ENCODE data around the gene ARID4B. TPM values are rescaled to one million over a fixed set of nuclear protein-coding genes. Genes with fewer than 3 reads are reported as not detected.
"Not testable (repeated sequence)": the region's sequence is repeated elsewhere in the genome, so short reads cannot be mapped to it uniquely, and the experiment has no call there.

The ARID4B gene
- total RNA-seq, 3 donors from 2014 or later = 25.9 to 40.5 (median 37.3) TPM

- no peak for TF ChIP-seq CTCF (IDR thresholded peaks at IDR 0.05)
- Histone ChIP-seq H3K36me3 (ENCODE audit: low read depth) (no peaks in the 10 kb centered on the region), H3K9me3 (no peaks in the 10 kb centered on the region), H3K4me1 (ENCODE audit: low read depth) (peaks cover 8% of the 10 kb centered on the region), H3K4me3 (no peak overlapping the region)
- no peak for ATAC-seq
- no peak for DNase-seq
- intact Hi-C loops (cut with DNase I, micrococcal nuclease) = no loop called here
Observed at GRCh38 chr1:235277709-235278108, 50.3 kb downstream of the ARID4B start.

GRCh38 chr1:235275836-235276235, 52.1 kb downstream of the ARID4B start:
- no peak for DNase-seq
- no peak for TF ChIP-seq CTCF (IDR thresholded peaks at IDR 0.05)
- H3K9me3 ChIP-seq = no peaks in the 10 kb centered on the region
- no peak for ATAC-seq
- no peaks in the 10 kb centered on the region for H3K36me3 ChIP-seq (ENCODE audit: low read depth)
- no peak overlapping the region for H3K4me3 ChIP-seq
- intact Hi-C loops (cut with DNase I, micrococcal nuclease) = no loop called here
- H3K4me1 ChIP-seq (ENCODE audit: low read depth) = peaks cover 8% of the 10 kb centered on the region

GRCh38 chr1:235275223-235275622, 52.8 kb downstream of the ARID4B start:
- DNase-seq (no peak), ATAC-seq (peak; percentile 56)
- Histone ChIP-seq H3K4me1 (ENCODE audit: low read depth) (peaks cover 8% of the 10 kb centered on the region), H3K4me3 (no peak overlapping the region), H3K9me3 (no peaks in the 10 kb centered on the region), H3K36me3 (ENCODE audit: low read depth) (no peaks in the 10 kb centered on the region)
- TF ChIP-seq CTCF (IDR thresholded peaks at IDR 0.05) = no peak
- intact Hi-C loops (cut with DNase I, micrococcal nuclease) = no loop called here

GRCh38 chr1:235272851-235273250, 55.1 kb downstream of the ARID4B start:
- TF ChIP-seq CTCF (IDR thresholded peaks at IDR 0.05) = no peak
- ATAC-seq = no peak
- no peaks in the 10 kb centered on the region for H3K36me3 ChIP-seq (ENCODE audit: low read depth)
- no peaks in the 10 kb centered on the region for H3K9me3 ChIP-seq
- peaks cover 6% of the 10 kb centered on the region for H3K4me1 ChIP-seq (ENCODE audit: low read depth)
- no peak overlapping the region for H3K4me3 ChIP-seq
- intact Hi-C loops (cut with DNase I, micrococcal nuclease) = no loop called here
- no peak for DNase-seq

DNA sequence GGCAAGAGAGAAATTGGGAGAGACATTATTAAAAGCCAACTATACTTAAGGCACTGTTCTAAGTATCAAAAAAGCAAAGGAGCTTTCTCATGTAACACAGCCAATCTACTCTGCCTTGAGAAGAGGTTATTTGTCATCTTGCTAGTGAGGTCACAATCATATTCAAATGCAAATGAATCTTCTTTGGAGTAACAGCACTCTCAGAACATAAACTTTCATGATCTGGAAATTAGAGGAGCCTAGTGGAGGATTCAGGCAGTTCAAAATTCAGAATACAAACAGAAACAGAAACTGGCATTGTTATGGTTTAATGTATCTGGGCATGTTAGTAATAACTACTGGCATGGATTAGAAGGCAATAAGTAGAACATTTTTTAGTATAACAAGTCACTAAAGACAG, 57.4 kb downstream of the ARID4B start:
- TF ChIP-seq CTCF (IDR thresholded peaks at IDR 0.05) = no peak
- Histone ChIP-seq H3K4me3 (no peak overlapping the region), H3K4me1 (ENCODE audit: low read depth) (peaks cover 10% of the 10 kb centered on the region), H3K36me3 (ENCODE audit: low read depth) (no peaks in the 10 kb centered on the region), H3K9me3 (no peaks in the 10 kb centered on the region)
- ATAC-seq = no peak
- no peak for DNase-seq
- intact Hi-C loops (cut with DNase I, micrococcal nuclease) = no loop called here

- H3K4me3 ChIP-seq; ATAC-seq; DNase-seq; H3K36me3 ChIP-seq (ENCODE audit: low read depth); intact Hi-C loops (cut with DNase I, micrococcal nuclease); H3K4me1 ChIP-seq (ENCODE audit: low read depth); H3K9me3 ChIP-seq: not testable (repeated sequence)
Observed at GRCh38 chr1:235269990-235270389, 58.0 kb downstream of the ARID4B start.

All from mucosa of descending colon (tissue), 3 donors.